Measurements from ENCODE around the gene SLC22A16.

DNA sequence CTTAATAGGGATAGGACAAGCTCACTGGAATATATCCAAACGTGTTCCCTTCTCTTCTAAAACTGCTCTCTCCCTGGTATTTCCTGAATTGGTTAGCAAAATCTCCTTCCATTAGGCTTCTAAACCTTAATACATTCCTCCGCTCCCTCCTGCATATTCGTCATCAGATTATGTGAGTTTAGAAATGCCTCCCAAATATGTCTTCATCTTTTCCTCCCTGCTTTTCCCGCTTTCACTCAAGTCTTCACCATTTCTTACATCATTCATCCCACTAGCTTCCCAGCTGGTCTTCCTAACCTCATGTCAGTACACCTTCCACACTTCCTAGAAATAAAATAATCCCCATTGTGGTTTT is 26.9 kb downstream of the SLC22A16 start:
- TF ChIP-seq CTCF (IDR thresholded peaks at IDR 0.05) (no peak), POLR2A (IDR thresholded peaks at IDR 0.05) (no peak)
